GM21737 (cell line): ENCODE results near the gene ARGLU1.
"Not testable (repeated sequence)": the region's sequence is repeated elsewhere in the genome, so short reads cannot be mapped to it uniquely, and the experiment has no call there.

Source experiments
- ATAC-seq: cut with Tn5 transposase; IDR thresholded peaks from one replicate; pipeline ENCODE4 v1.9.1; 2021; ENCODE audit warnings: mild to moderate bottlenecking, moderate library complexity; ENCODE audit not compliant: unreplicated experiment

Gene ARGLU1

GRCh38 chr13:106567474-106568298 is at the start of gene ARGLU1:
ARGLU1 (minus strand) TSS chr13:106568137; CDS start chr13:106567919, 218 bp downstream.
- peak; percentile 74 for ATAC-seq

- ATAC-seq, result no peak
These were observed 49.6 kb upstream of the ARGLU1 start for GRCh38 chr13:106617561-106617960.

GRCh38 chr13:106616729-106617128 is 48.8 kb upstream of the ARGLU1 start:
- ATAC-seq, result no peak

GRCh38 chr13:106614874-106615273 is 46.9 kb upstream of the ARGLU1 start:
- ATAC-seq, result no peak

- no peak for ATAC-seq
These were observed 44.8 kb upstream of the ARGLU1 start for GRCh38 chr13:106612688-106613087.

GRCh38 chr13:106610486-106610885 is 42.5 kb upstream of the ARGLU1 start:
- ATAC-seq, result no peak

- no peak for ATAC-seq
These were observed 41.2 kb upstream of the ARGLU1 start for GRCh38 chr13:106609116-106609515.

- no peak for ATAC-seq
These were observed 35.6 kb upstream of the ARGLU1 start for GRCh38 chr13:106603546-106603945.

- ATAC-seq, result no peak
These were observed 34.2 kb upstream of the ARGLU1 start for GRCh38 chr13:106602178-106602577.

- no peak for ATAC-seq
These were observed 33.6 kb upstream of the ARGLU1 start for GRCh38 chr13:106601489-106601888.

- ATAC-seq, result not testable (repeated sequence)
These were observed 32.8 kb upstream of the ARGLU1 start for GRCh38 chr13:106600798-106601135.

- no peak for ATAC-seq
These were observed 32.2 kb upstream of the ARGLU1 start for GRCh38 chr13:106599875-106600797.

- no peak for ATAC-seq
These were observed 29.9 kb upstream of the ARGLU1 start for GRCh38 chr13:106597749-106598395.

GRCh38 chr13:106597186-106597585 is 29.2 kb upstream of the ARGLU1 start:
- ATAC-seq, result no peak

GRCh38 chr13:106596275-106596937 is 28.5 kb upstream of the ARGLU1 start:
- no peak for ATAC-seq

- no peak for ATAC-seq
These were observed 27.7 kb upstream of the ARGLU1 start for GRCh38 chr13:106595625-106596024.

- no peak for ATAC-seq
These were observed 27.0 kb upstream of the ARGLU1 start for GRCh38 chr13:106594980-106595379.

- no peak for ATAC-seq
These were observed 25.2 kb upstream of the ARGLU1 start for GRCh38 chr13:106593132-106593531.

GRCh38 chr13:106591299-106591698 is 23.4 kb upstream of the ARGLU1 start:
- ATAC-seq, result no peak

- ATAC-seq, result no peak
These were observed 21.8 kb upstream of the ARGLU1 start for GRCh38 chr13:106589716-106590115.

GRCh38 chr13:106588367-106588766 is 20.4 kb upstream of the ARGLU1 start:
- ATAC-seq, result no peak
